GM18507 (cell line): ENCODE measurements around the gene ZNF592.

Experiments used
- DNase-seq: peaks from one replicate; pipeline ENCODE4 v3.0.0; 2011; ENCODE audit warnings: low read depth; ENCODE audit not compliant: insufficient read length; ENCODE audit errors: extremely low spot score
- FAIRE-seq: peaks from 2 replicates; lab custom pipeline; 2011; peaks lifted over from hg19 to GRCh38; lab: Jason Lieb, UNC

Gene ZNF592

DNA sequence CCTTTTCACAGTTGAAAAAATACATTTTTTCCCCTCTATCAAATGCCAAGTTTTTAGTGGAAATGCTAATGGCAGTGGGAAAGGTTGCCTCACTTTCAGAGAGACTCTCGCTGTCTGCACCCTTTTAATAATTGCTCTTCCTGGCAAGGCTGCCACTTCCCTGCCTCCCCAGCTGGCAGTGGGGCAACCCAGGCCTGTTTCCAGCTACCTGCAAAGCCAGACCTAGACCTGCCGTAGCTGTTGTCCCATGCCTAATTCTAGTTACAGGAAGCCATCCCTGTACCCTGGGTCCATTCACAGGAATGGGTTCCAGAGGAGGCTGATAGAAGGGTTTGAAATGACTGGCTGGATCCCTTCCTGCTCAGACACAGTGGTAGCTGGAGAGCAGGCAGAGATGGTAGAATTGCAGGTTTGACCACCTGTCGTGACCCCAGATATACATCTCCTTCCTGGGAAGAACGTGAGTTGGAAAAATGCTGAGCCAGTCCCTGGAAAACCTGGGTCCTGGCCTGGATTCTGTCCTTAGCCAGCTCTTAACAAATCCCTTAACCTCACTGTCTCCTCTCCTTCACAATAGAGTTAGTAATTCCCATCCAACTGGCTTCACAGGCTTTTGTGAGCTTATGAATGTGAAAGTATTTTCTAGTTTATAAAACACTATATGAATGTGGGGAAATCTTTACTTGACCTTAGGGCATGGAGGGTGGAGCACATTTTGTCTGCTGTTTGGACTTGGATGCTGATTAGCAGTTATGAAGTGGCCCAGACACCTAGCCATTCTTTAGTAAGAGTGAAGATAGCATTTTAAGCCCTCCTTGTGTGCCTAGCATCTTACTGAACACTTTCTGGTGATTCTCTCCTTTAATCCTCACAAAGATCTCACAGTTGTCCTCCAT, 55.9 kb downstream of the ZNF592 start:
- FAIRE-seq (no peak), DNase-seq (no peak)

DNA sequence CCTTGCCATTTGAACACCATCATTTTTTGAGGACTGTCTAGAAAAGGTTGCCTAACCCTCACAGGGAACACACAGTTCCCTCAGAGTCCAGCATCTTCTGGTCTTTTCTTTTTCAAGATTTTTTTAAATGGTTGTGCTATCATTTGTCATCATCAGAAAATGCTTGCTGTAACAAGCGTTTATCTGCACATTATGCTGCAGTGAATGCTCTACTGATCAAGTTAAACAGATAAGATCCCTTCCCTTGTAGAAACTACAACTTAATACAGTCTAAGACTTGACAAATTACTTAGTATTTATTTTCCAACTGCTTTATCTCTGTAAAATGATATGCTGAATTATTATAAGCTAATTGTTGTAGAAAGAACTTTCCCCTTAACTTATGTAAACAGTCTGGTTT, 56.8 kb downstream of the ZNF592 start:
- FAIRE-seq (no peak), DNase-seq (no peak)

DNA sequence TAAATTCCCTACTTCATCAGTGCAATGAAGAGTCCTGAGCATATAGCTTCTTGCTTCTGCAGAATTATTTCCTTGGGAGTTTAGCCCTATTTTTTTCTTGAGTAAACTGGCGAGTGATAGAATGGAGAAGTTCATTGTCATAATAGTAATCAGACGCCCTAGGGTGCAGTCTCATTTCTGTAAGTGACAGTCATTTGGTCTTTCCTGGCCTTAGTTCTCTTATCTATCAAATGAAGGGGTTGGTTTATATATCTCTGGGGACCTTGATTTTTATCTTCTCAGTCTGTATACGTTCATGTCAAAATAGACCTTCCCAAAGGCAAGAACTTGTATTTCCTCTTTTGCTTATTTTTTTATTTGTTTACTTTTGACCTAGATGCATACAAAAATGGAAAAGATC, 58.8 kb downstream of the ZNF592 start:
- no peak for DNase-seq
- FAIRE-seq, result no peak

DNA sequence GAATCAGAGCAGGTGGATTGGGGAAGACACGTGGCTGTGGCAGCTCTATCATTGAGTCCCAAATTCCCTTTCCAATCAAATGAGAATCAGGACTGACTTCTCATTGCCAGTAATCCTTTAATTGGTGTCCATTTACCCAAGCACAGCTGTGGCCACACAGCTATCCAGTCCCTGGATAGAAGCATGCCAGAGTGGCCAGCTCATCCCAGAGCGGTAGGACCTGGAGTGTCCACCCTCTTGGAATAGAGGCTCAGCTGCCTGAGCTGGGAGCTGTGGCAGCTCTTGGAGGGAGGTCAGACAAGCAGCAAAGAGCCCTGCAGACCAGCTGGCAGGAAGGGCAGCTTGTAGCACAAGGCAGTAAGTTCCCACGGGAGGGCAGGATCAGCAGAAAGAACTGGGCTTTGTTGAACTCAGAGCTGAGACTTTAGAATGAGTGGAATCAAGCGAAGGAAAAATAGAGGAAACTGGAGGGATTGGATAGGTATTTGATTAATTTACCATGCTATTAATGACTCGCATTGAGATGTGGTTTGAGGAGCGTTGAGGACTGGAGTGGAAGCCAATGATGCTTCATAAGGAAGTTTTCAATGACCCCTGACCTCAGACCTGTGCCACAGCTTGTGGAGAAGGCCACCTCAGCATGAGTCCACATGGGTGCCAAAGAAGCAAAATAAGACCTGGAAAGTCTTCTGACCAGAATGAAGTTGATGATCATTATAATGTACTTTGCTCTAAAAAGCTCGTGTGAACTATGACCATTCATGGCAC, 61.9 kb downstream of the ZNF592 start:
- no peak for DNase-seq

DNA sequence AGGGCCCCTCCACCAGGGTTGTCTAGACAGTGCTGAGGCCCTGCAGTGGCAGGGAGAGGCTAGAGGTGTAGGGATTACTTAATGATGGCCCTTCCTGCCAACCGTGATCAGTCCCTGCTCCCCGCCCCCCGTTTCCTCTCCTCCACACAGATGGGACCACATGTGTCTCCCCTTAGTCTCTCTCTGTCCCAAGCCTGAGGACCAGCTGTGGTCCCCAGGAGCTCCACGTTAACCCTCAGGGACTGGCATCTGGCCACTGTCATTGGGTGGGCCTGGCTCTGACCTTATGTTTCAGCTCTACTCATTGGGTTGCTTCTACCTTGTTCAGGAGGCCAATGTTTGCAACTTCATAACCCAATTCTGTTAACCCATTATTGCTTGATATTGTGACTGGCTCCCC, 62.8 kb downstream of the ZNF592 start:
- DNase-seq (no peak), FAIRE-seq (no peak)

More for the DNA sequence above, 61.9 kb downstream of the ZNF592 start:
- FAIRE-seq, result no peak

DNA sequence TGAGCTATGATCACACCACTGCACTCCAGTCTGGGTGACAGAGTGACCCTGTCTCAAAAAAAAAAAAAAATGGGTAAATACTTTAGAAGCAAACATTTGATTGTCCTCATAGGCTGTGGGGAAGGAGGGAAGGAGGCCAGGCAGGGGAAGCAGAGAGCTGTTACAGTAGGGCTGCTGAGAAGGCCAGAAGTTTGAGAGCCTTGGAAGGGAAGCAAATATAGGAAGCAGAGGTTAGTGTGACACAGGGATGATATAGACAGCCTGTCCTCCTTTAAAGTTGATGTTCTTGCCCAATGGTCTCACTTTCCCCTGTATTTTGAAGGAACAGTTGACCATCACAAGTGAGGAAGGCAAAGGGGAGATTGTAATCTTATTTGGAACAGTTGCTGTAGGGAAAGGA, 63.4 kb downstream of the ZNF592 start:
- DNase-seq (no peak), FAIRE-seq (no peak)

DNA sequence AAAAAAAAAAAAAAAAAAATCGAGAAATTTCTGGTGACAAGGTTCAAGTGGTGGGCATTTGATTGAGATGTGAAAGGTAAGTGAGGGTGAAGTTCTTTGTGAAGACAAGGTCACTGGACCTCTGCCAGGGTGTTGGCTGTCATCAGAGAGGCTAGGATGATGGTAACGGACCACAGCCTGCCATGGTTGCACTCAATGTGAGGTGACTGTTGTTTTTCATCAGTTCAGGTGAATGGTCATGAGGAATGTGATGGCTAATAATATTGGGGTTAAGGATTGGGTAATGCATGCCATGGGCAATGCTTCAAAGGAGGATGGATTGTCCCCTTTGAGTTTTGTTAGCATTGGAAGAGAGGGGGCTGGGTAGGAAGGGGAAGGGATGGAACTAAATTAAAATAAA, 64.5 kb downstream of the ZNF592 start:
- FAIRE-seq (no peak), DNase-seq (no peak)

DNA sequence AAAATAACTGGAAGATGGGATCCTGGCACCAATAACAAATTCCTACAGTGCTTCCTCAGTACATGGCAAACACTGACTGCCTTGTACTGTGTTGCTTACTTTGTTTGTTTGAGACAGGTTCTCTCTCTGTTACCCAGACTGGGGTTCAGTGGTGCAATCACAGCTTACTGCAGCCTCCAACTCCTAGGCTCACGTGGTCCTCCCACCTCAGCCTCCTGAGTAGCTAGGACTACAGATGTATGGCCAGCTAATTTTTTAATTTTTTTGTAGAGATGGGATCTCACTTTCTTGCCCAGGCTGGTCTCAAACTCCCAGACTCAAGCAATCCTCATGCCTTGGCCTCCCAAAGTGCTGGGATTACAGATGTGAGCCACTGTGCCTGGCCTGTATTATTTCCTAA, 65.0 kb downstream of the ZNF592 start:
- DNase-seq (no peak), FAIRE-seq (no peak)

DNA sequence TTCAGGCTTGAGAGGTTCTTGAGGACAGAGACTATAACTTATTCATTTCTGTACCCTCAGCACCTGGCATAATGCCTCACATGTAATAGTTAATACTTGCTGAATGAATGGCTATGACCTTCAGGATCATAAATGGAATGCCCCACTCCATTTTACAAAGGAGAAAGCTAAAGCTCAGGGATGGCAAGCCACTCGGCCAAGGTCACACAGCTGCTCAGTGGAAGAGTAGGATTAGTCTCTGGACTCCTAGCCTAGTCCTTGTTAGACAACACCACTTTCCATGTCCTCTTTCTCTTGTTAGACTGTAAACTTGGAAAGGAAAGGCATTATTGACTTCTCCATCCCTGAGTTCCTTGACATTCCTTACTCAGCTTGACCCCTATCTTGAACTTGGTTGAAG, 65.5 kb downstream of the ZNF592 start:
- FAIRE-seq, result no peak
- no peak for DNase-seq

DNA sequence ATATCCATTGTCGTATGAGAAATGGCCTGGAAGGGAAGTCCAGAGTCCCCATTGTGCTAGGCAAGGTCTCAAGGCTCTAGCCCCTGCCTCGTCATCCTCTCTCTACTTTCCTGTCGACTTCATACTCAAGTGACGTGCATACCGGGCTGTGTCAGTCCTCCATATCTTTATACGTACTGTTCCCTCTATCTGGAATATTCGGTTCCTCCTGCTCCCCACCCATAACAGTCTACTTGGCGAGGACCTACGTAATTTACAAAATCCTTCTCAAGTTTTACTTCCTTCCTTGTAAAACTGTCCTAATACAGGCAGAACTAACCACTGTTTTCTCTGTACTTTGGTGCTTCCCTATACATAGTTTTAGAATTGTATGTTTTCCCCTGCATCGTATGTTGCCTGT, 66.5 kb downstream of the ZNF592 start:
- DNase-seq (no peak), FAIRE-seq (no peak)

DNA sequence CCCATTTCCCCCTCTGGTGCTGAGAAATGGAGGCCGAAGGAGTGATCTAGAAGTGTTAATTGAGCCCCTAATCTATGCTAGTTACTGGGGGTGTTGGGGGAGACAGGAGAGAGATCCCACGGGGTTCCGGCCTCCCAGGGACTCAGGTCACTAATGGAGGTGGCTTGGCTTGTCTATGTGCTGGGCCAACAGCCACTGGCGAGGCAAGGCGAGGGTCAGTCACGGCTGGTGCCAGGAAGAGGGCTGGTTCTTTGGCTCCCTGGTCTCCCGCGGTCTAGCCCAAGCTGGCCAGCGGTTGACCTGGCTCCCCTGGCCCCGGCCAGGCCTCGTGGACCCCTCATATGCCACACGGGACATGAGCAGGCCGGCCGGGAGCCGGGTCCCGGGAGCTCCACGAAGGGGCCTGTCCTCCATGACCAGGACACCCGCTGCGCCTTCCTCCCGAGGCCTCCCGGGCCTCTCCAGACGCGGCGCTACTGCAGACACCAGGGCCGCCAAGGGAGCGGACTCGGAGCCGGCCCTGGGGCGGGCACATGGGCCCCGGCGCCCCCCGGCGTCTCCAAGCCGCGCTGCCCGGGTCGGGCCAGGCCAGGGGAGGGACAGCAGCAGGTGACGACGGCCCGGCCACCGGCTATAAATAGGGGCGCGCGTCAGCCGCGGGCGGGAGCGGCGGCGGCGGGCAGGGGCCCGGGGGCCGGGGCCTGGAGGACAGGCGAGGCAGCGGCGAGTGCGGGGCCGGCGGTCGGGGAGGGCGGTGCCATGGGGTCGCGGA, 68.5 kb downstream of the ZNF592 start, which contains the start of gene ALPK3:
Gene ALPK3, plus strand, starts transcription at position 663 of the 772 bp plus-strand sequence. Its CDS starts 97 bp downstream, at position 760.
- DNase-seq, result no peak
- no peak for FAIRE-seq

DNA sequence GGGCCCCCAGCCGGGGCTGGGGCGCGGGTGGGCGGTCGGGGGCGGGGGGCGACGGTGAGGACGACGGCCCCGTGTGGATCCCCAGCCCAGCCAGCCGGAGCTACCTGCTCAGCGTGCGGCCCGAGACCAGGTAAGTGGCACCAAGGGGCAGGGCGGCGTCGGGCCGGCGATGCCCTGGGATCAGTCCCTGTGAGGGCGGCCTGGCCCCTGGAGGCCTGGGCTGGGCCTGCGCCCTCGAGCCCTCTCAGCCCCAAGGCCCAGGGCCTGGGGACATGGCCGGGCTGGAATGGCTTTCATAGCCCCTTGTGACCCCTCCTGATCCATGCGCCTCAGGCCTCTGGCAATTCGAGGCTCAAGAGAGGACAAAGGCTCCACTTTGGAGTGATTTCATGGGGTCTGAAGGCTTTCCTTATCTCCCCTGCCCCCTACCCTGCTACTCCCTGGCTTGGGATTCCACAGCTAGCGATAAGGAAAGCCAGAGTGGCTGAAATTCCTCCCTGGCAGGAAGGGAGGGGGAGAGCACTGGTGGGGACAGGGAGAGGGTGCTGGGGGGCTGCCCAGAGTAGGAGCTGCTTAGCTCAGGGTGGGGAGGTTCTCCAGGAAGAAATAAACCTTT, 69.2 kb downstream of the ZNF592 start:
- DNase-seq (no peak), FAIRE-seq (no peak)

DNA sequence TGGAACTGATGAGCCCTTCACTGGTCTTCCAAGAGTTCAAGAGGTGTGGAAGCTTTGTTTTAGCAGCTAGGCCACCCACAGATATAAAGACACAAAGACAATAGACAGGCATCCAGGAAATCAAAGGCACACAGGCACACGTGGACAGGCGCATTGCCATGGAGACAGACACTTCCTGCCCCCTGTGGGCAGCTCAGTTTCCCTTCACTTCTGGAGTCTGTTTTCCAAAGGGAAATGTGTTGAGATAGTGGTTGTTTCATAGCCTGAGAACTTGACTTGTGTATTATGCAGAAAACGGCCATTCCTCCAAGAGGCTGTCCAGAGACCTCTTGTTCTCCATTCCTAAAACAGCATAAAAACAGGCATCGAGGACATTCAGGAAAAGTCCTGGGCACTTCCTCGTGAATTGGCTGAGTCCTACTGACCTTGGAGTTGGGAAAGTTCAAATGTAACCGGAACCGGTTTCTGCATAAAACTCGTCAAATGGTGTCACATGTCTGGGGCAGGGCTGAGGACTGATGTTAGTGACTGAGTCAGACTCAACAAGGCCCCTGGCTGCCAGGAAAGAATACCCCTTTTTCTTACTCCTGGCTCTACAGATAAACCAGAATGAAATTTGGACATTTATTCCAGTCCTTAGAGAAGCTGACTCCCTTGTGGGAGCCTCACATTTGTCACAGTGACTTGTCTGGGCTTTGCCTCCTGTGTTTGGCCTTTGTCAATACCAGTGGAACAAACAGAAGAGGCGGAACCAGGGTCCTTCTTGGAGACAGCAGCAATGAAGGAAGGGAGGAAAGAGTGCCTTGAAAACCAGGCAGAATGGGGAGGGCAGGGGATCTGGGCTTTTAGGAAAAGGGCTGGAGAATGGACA, 70.1 kb downstream of the ZNF592 start:
- FAIRE-seq, result no peak
- no peak for DNase-seq

DNA sequence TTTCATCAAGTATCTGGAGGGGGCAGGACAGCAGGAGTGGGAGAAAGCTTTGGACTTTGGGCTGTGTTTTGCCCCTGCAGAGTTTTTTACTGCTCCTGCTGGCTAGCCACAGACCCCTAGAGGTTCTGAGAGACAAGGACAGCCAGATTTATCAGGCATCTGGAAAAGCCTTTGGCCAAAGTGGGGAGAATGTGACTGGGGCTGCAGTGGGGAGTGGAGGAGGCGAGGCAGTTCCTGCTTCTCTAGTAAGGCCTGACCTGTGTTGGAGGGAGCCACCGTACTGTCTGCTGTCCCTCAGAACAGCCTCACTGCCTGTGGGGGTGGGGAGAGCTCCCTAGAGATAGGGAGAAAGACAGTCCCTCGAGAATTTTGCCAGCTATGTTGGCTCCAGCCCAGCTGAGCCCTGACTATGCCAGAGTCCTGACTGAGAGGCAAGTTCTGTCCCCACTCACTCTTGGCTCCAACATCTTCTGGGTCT, 70.9 kb downstream of the ZNF592 start:
- no peak for FAIRE-seq
- no peak for DNase-seq

DNA sequence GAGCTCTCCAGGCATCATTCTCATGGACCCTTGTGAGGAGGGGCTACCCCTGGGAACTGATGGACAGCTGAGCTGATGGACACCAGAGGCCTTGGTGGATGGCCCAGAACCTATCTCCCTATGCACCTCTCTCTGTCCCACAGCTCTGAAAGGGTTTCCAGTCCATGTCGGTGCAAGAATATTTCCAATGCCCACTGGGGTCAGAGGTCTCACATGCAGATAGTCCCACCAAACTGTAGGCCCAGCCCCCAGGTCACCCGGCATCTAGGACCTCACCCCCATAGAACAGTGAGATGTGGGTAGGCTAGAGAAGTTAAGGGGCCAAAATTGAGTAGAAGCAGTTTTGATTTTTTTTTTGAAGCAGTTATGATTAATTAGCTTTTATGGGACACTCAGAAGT, 71.4 kb downstream of the ZNF592 start:
- DNase-seq, result no peak
- no peak for FAIRE-seq

DNA sequence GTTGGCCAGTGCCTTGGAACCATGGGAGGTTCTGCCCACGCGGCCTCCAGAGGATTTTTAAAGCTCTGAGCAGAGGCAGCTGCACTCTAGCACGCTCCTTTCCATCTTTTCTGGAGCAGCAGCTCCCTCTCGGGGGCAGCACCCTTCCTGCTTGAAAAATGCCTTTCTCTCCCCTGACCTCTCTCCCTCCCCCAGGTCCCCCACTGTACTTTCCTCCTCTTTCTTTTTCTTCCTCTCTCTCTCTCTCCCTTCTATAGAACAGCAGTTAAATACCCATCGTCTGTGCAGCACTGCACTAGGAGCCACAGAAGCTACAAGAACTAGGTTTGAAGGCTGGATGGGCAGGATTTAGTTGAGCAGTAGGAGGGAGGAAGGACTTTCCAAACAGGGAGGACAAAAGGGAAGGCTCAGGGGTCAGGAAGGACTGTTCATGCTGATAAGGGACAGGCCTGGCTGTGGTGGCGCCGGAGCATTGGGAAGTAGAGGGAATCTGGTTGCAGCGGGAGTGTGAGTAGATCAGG, 73.2 kb downstream of the ZNF592 start:
- FAIRE-seq, result no peak
- DNase-seq, result no peak

DNA sequence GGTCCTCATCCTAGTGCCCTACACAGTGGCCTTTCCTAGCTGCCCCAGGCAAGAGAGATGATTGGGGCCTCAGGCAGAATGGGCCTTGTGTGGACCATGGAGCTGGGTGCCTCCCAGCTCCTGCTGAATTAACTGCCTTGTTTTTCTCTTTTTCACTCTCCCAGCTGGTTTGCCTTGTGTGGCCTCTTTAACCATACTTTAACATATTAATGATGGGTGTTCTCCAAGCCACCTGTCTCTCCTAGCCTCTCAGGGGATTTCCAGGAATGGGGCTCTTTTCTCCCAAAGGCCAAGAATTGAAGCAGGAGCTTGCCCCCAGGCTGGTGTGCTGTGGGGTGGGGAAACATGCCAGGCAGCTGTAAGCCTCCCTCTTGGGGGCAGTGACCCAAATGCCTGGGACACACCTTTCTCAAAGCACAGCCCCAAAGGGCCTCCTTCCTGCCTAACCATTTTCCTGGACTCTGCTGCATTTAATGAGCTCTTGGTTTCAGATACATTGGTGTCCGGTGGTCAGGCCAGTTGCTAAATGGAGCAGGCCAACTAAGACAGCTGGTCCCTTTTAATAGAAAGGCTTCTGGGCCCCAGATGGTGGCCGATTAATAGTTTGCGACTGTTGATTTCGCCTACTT, 74.4 kb downstream of the ZNF592 start:
- no peak for FAIRE-seq
- no peak for DNase-seq

DNA sequence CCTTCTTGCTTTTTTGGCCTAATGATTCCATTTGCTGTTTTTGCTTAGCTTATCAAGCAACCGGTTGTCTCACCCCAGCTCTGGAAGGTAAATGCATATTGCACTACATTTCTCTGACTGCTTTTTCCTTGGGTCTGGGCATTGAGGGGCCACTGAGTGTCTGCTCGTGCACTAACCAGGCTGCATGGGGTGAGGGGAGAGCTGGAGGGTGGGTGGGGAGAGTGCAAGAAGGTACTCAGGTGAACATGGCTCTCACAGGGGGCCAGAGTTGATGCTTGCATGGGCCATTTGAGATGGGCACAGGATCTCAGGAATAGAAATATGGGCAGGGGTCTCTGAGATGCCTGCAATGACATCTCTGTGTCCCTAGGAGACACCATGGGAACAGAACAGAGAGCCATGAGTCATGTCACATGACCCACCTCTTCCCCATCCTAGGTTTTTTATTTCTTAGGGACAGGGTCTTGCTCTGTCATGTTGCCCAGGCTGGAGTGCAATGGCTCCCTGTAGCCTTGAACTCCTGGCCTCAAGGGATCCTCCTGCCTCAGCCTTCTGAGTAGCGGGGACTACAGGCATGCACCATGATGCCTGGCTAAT, 75.0 kb downstream of the ZNF592 start:
- FAIRE-seq, result no peak
- no peak for DNase-seq
